Spleen (tissue), 11 donors: Measurements from ENCODE around the gene AMPH. TPM values are rescaled to one million over a fixed set of nuclear protein-coding genes. Genes with fewer than 3 reads are reported as not detected.

Source experiments
- DNase-seq: peaks from one replicate; pipeline ENCODE4 v3.0.0-alpha.2; 2020
- H3K27ac ChIP-seq, 8 donors: fragments of 200-600 bp; sonication (generic) in 7 of 8; 1 replicate in 4 of 8; 2 replicates in 4 of 8; pipeline versions ENCODE4 v1.5.0 to v1.8.0; 2016 to 2021; ENCODE audit warnings: inconsistent platforms in 4 of 8, mild to moderate bottlenecking in 4 of 8, moderate library complexity in 1 of 8
- H3K27me3 ChIP-seq, 7 donors: fragments of 200-600 bp; sonication (generic) in 6 of 7; replicated peaks in 1 of 7; 1 replicate in 4 of 7; 2 replicates in 3 of 7; pipeline versions ENCODE4 v1.5.0 to v1.8.0; 2016 to 2021; ENCODE audit warnings: inconsistent platforms in 3 of 7, mild to moderate bottlenecking in 1 of 7
- H3K36me3 ChIP-seq, 6 donors: fragments of 200-600 bp; sonication (generic) in 5 of 6; 1 replicate in 4 of 6; 2 replicates in 2 of 6; pipeline versions ENCODE4 v1.5.0 to v1.8.0; 2016 to 2021; ENCODE audit warnings: inconsistent platforms in 2 of 6
- H3K4me1 ChIP-seq, 6 donors: fragments of 200-600 bp; sonication (generic) in 5 of 6; 1 replicate in 3 of 6; 2 replicates in 3 of 6; pipeline versions ENCODE4 v1.5.0 to v1.8.0; 2016 to 2021; ENCODE audit warnings: inconsistent platforms in 3 of 6
- H3K4me3 ChIP-seq, 8 donors: fragments of 200-600 bp; sonication (generic) in 7 of 8; 1 replicate in 4 of 8; 2 replicates in 4 of 8; pipeline versions ENCODE4 v1.5.0 to v1.8.0; 2016 to 2021; ENCODE audit warnings: inconsistent platforms in 4 of 8, mild to moderate bottlenecking in 4 of 8, moderate library complexity in 2 of 8
- H3K9me3 ChIP-seq, 8 donors: fragments of 200-600 bp; sonication (generic) in 7 of 8; 1 replicate in 4 of 8; 2 replicates in 4 of 8; pipeline versions ENCODE4 v1.5.0 to v1.8.0; 2016 to 2021; ENCODE audit warnings: inconsistent platforms in 4 of 8
- POLR2A ChIP-seq, 3 donors: fragments of 450-650 bp; IDR thresholded peaks; one replicate each; pipeline ENCODE4 v1.5.1; 2017; ENCODE audit warnings: antibody characterized with exemption in 3 of 3, mild to moderate bottlenecking in 1 of 3
- POLR2AphosphoS5 ChIP-seq, 3 donors: sonication (generic); formaldehyde crosslinking; IDR thresholded peaks; one replicate each; pipeline ENCODE4 v1.5.1; 2017; ENCODE audit warnings: antibody characterized with exemption in 3 of 3
- WGBS, 5 donors: extraction: QIAGEN DNeasy Blood & Tissue Kit in 3 of 5; methylation state at CpG; one replicate each; pipeline versions ENCODE4 v1.1.5 to v1.1.7; 2013 to 2018; 5-methylcytosine and 5-hydroxymethylcytosine counted together
- intact Hi-C: fragments of 100-400 bp; cut with DNase I; formaldehyde crosslinking; loops from one replicate; pipeline ENCODE4 v1.15.0; 2023; ENCODE audit warnings: low total_unique reads
- polyA plus RNA-seq, 3 donors: library from polyadenylated mRNA; stranded (reverse); fragments of 200-250 nt; gene quantifications; one replicate each; pipeline ENCODE4 v1.2.1, GENCODE V29; 2013
- total RNA-seq, 7 donors: library from RNA; depleted of rRNA in 3 of 7; stranded (reverse); fragments of >200 nt in 3 of 7; fragmentation: NEBNext Ultra II Directional in 4 of 7; extraction: Animal tissue kit (Norgen Biotek cat#: 25700) in 4 of 7; gene quantifications; one replicate each; pipeline versions ENCODE4 v1.1.0 to v1.2.1, GENCODE V29; 2016 to 2021
- TF ChIP-seq, protein P1 (sequence below), 11 experiments: fragments of 200-600 bp in 7 of 11; fragments of 450-650 bp in 4 of 11; sonication (generic) in 4 of 11; IDR thresholded peaks in 8 of 11; conservative IDR thresholded peaks in 3 of 11; 1 replicate in 7 of 11; 2 replicates in 4 of 11; pipeline versions ENCODE4 v1.4.0 to v1.8.0; 2016 to 2021; ENCODE audit warnings: antibody characterized with exemption in 11 of 11, inconsistent platforms in 4 of 11, mild to moderate bottlenecking in 1 of 11
- donor health status: healthy with polysubstance abuse.
- donor health status: DM: no; HTN: no; CAD: no; lungs with moderate emphysema.
- donor health status: DM: no; HTN: no; CAD: no.
- donor health status: Bipolar disorder and iron deficiency.
- donor health status: healthy.
- donor health status: DM: no; HTN: no; CAD: no.
- donor health status: DM: yes; HTN: yes; CAD: no.

Gene AMPH
- total and polyA plus RNA-seq, 10 donors = 0.09 to 10.3 (median 1.1) TPM

DNA sequence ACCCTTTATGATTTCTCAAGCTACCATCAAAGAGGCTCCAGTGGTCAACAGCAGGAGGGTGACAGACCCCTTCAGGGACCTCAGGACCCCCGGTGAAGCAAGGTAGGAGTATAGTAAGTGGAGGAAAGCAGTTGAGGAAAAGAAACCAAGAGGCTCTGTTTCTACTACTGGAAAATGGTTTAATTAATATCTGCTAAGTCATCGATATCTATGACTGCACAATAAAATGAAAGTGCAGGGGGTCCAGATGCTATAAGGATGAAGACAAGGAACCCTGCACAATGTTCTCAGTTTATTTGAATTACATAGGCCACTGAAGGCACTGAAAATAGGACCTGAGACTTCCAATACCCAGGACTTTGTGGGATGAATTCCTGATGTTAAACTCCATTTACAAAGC, 23.7 kb downstream of the AMPH start:
- 77 to 91% (median 88%) methylated on average over 2 of the region's 2 CpGs for WGBS, 5 donors
- TF ChIP-seq POLR2AphosphoS5 (IDR thresholded peaks at IDR 0.05) (no peak), POLR2A (IDR thresholded peaks at IDR 0.05) (no peak)
- TF ChIP-seq, protein P1, sequence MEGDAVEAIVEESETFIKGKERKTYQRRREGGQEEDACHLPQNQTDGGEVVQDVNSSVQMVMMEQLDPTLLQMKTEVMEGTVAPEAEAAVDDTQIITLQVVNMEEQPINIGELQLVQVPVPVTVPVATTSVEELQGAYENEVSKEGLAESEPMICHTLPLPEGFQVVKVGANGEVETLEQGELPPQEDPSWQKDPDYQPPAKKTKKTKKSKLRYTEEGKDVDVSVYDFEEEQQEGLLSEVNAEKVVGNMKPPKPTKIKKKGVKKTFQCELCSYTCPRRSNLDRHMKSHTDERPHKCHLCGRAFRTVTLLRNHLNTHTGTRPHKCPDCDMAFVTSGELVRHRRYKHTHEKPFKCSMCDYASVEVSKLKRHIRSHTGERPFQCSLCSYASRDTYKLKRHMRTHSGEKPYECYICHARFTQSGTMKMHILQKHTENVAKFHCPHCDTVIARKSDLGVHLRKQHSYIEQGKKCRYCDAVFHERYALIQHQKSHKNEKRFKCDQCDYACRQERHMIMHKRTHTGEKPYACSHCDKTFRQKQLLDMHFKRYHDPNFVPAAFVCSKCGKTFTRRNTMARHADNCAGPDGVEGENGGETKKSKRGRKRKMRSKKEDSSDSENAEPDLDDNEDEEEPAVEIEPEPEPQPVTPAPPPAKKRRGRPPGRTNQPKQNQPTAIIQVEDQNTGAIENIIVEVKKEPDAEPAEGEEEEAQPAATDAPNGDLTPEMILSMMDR (IDR thresholded peaks at IDR 0.05 in 8 of 11, conservative IDR thresholded peaks at IDR 0.05 in 3 of 11) = no peak

DNA sequence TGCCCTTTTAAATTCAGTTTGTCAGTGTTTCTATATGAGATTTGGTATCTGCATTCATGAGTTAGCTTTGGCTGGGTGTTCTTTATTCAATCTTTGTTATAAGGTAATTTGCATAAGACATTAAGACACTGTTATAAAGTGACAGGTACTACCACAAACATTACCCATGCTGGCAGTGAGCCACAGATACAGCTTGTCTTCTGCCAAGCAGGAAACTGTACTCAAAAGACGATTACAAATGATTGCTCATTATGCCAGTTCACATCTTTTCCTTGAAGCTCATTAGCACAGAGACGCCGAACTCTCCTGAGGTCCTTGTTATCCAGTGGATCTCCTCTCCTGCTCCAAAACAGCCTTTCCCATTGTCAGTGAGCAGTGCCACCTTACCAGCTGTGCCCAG, 30.4 kb downstream of the AMPH start:
- Histone ChIP-seq H3K27ac (no peak overlapping the region), H3K4me1 (no peaks in the 10 kb centered on the region), H3K36me3 (no peaks in the 10 kb centered on the region), H3K9me3 (no peaks in the 10 kb centered on the region), H3K27me3 (no peaks in the 10 kb centered on the region), H3K4me3 (no peak overlapping the region)
- DNase-seq = no peak
- intact Hi-C loops = no loop called here
- WGBS, 5 donors = 68 to 85% (median 75%) methylated on average over 3 of the region's 3 CpGs
- no peak for TF ChIP-seq POLR2A (IDR thresholded peaks at IDR 0.05)
- no peak for TF ChIP-seq POLR2AphosphoS5 (IDR thresholded peaks at IDR 0.05)
- TF ChIP-seq, protein P1 (IDR thresholded peaks at IDR 0.05 in 8 of 11, conservative IDR thresholded peaks at IDR 0.05 in 3 of 11) = no peak

More for the DNA sequence above, 23.7 kb downstream of the AMPH start:
- Histone ChIP-seq H3K27ac (no peak overlapping the region), H3K4me3 (no peak overlapping the region), H3K9me3 (no peaks in the 10 kb centered on the region), H3K36me3 (no peaks in the 10 kb centered on the region), H3K27me3 (peaks cover 0 to 23% (median 0%) of the 10 kb centered on the region in 7 donors), H3K4me1 (no peaks in the 10 kb centered on the region)
- intact Hi-C loops = no loop called here
- no peak for DNase-seq

DNA sequence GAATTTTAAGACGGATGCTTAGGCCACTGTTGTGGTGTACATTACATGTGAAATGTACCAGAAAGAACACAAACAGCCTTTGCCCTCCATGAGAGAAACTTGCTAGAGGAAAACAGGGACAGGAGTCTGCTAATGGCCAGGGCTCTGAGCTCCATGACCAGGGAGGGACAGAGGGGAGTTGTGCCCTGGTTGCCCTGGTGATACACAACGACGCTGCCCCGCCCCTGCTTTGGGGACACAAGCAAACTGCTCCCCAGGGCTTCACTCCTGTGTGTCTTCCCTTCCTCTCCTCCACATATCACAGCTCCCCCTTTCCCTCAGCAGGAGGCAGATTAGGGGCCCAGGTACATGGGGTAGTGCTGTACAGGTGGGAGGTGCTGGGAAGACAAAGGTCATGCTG, 36.2 kb downstream of the AMPH start:
- intact Hi-C loops = no loop called here
- H3K27me3 ChIP-seq = no peaks in the 10 kb centered on the region
- no peaks in the 10 kb centered on the region for H3K9me3 ChIP-seq
- DNase-seq = no peak
- no peak overlapping the region for H3K4me3 ChIP-seq
- WGBS, 5 donors = 68 to 77% (median 69%) methylated on average over 4 of the region's 4 CpGs
- no peaks in the 10 kb centered on the region for H3K4me1 ChIP-seq
- H3K36me3 ChIP-seq = no peaks in the 10 kb centered on the region
- no peak for TF ChIP-seq POLR2AphosphoS5 (IDR thresholded peaks at IDR 0.05)
- no peak for TF ChIP-seq POLR2A (IDR thresholded peaks at IDR 0.05)
- TF ChIP-seq, protein P1 (IDR thresholded peaks at IDR 0.05 in 8 of 11, conservative IDR thresholded peaks at IDR 0.05 in 3 of 11) = no peak
- H3K27ac ChIP-seq = no peak overlapping the region

DNA sequence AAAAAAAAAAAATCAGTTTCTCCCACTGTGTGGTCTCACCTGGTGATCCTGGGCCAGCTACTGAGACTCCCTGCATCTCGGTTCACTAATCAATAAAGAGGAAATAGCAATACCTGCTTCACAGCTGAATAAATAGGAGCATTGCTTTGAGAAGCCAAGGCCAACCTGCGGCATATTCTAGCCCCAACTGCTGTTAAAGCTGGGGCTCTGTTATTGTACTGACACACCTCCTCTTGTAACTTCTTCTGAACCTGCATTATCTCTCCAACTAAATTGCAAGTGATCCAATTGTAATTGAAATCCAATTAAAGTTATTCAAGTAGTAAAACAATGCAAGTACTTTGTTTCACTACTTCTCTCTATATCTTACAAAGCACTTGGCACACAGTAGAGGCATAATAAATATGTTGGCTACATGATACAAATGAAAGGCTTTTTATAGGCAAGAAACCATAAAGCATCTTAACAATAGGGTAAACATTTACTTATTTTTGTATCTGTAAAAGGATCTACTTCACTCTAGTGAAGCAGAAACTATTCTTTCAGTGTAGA, 38.4 kb downstream of the AMPH start:
- Histone ChIP-seq H3K4me1 (no peaks in the 10 kb centered on the region), H3K9me3 (no peaks in the 10 kb centered on the region), H3K36me3 (no peaks in the 10 kb centered on the region), H3K27ac (no peak overlapping the region), H3K27me3 (no peaks in the 10 kb centered on the region), H3K4me3 (no peak overlapping the region)
- 50 to 88% (median 82%) methylated on average over 2 of the region's 2 CpGs for WGBS, 5 donors
- TF ChIP-seq POLR2AphosphoS5 (IDR thresholded peaks at IDR 0.05) (no peak), POLR2A (IDR thresholded peaks at IDR 0.05) (no peak)
- DNase-seq = no peak
- intact Hi-C loops = no loop called here
